ENCODE results near the gene TCF12.
"Not testable (repeated sequence)": the region's sequence is repeated elsewhere in the genome, so short reads cannot be mapped to it uniquely, and the experiment has no call there.

The TCF12 gene

GRCh38 chr15:56978898-56979662 lies 60.6 kb downstream of the TCF12 start:
- ATAC-seq (no peak), DNase-seq (no peak)

GRCh38 chr15:56980473-56980872 lies 62.0 kb downstream of the TCF12 start:
- no peak for DNase-seq
- no peak for ATAC-seq

- ATAC-seq (no peak), DNase-seq (no peak)
These were observed 62.7 kb downstream of the TCF12 start for GRCh38 chr15:56981160-56981559.

- ATAC-seq (no peak), DNase-seq (no peak)
These were observed 64.5 kb downstream of the TCF12 start for GRCh38 chr15:56982987-56983386.

- ATAC-seq (peak; percentile 34), DNase-seq (no peak)
These were observed 66.4 kb downstream of the TCF12 start for GRCh38 chr15:56984681-56985481.

GRCh38 chr15:56985856-56986255 lies 67.4 kb downstream of the TCF12 start:
- DNase-seq (no peak), ATAC-seq (no peak)

- ATAC-seq (no peak), DNase-seq (no peak)
These were observed 68.8 kb downstream of the TCF12 start for GRCh38 chr15:56987286-56987685.

- ATAC-seq (peak; percentile 33), DNase-seq (no peak)
These were observed 69.8 kb downstream of the TCF12 start for GRCh38 chr15:56988219-56988618.

- ATAC-seq: peak; percentile 45
- no peak for DNase-seq
These were observed 71.0 kb downstream of the TCF12 start for GRCh38 chr15:56989411-56989924.

- ATAC-seq (no peak), DNase-seq (no peak)
These were observed 72.6 kb downstream of the TCF12 start for GRCh38 chr15:56991017-56991416.

- ATAC-seq: no peak
- no peak for DNase-seq
These were observed 74.3 kb downstream of the TCF12 start for GRCh38 chr15:56992725-56993124.

GRCh38 chr15:56994280-56994679 lies 75.8 kb downstream of the TCF12 start:
- ATAC-seq (no peak), DNase-seq (no peak)

GRCh38 chr15:56996093-56996492 lies 77.6 kb downstream of the TCF12 start:
- ATAC-seq (no peak), DNase-seq (no peak)

- ATAC-seq: no peak
- DNase-seq: no peak
These were observed 78.5 kb downstream of the TCF12 start for GRCh38 chr15:56996746-56997470.

- no peak for ATAC-seq
- no peak for DNase-seq
These were observed 85.0 kb downstream of the TCF12 start for GRCh38 chr15:57003418-57003817.

GRCh38 chr15:57005244-57005643 lies 86.8 kb downstream of the TCF12 start:
- no peak for DNase-seq

GRCh38 chr15:57007797-57008196 lies 89.4 kb downstream of the TCF12 start:
- DNase-seq, ATAC-seq: not testable (repeated sequence)

More at GRCh38 chr15:57005244-57005643, 86.8 kb downstream of the TCF12 start:
- no peak for ATAC-seq

GRCh38 chr15:57010724-57011123 lies 92.3 kb downstream of the TCF12 start:
- ATAC-seq (no peak), DNase-seq (no peak)

- DNase-seq (no peak), ATAC-seq (no peak)
These were observed 94.1 kb downstream of the TCF12 start for GRCh38 chr15:57012556-57012955.

- not testable (repeated sequence) for DNase-seq, ATAC-seq
These were observed 96.5 kb downstream of the TCF12 start for GRCh38 chr15:57014896-57015295.

GRCh38 chr15:57015360-57015759 lies 96.9 kb downstream of the TCF12 start:
- DNase-seq: no peak
- no peak for ATAC-seq

GRCh38 chr15:57015897-57016296 lies 97.5 kb downstream of the TCF12 start:
- DNase-seq (no peak), ATAC-seq (no peak)

GRCh38 chr15:57017024-57017423 lies 98.6 kb downstream of the TCF12 start:
- DNase-seq (no peak), ATAC-seq (no peak)
